Measurements from ENCODE around the gene SALL3. TPM values are rescaled to one million over a fixed set of nuclear protein-coding genes. Genes with fewer than 3 reads are reported as not detected.

Gene SALL3
- total RNA-seq, 3 donors from 2014 or later (not counting 1 experiment from before 2014, with no cell fraction given), result not detected

GRCh38 chr18:79026491-79026890, 46.9 kb downstream of the SALL3 start:
- intact Hi-C loops (cut with micrococcal nuclease), result no loop called here
- Mint-ChIP-seq H3K36me3 (no peaks in the 10 kb centered on the region), H3K9me3 (peaks cover 2 to 4% of the 10 kb centered on the region in 2 donors), H3K27ac (no peak overlapping the region), H3K27me3 (ENCODE audit: low read depth in 2 of 2) (peaks cover 5 to 14% of the 10 kb centered on the region in 2 donors), H3K4me1 (no peaks in the 10 kb centered on the region), H3K4me3 (no peak overlapping the region)
- Histone ChIP-seq H3K27me3 (ENCODE audit: control insufficient read depth, insufficient read depth, low read length) (no peaks in the 10 kb centered on the region), H3K4me3 (ENCODE audit: low read length) (no peak overlapping the region), H3K9me3 (ENCODE audit: control insufficient read depth, insufficient read depth, low read length) (no peaks in the 10 kb centered on the region), H3K36me3 (ENCODE audit: control insufficient read depth, insufficient read depth, low read length) (no peaks in the 10 kb centered on the region), H3K27ac (ENCODE audit: low read length) (no peak overlapping the region), H3K4me1 (ENCODE audit: control insufficient read depth, insufficient read depth, low read length) (no peaks in the 10 kb centered on the region)
- no peak for ATAC-seq
- TF ChIP-seq CTCF (IDR thresholded peaks at IDR 0.05), result no peak
- 43% methylated on average over 5 of the region's 5 CpGs for WGBS (ENCODE audit: insufficient coverage)
- no peak for DNase-seq

- Mint-ChIP-seq H3K4me3 (no peak overlapping the region), H3K9me3 (peaks cover 2 to 4% of the 10 kb centered on the region in 2 donors), H3K4me1 (no peaks in the 10 kb centered on the region), H3K27me3 (ENCODE audit: low read depth in 2 of 2) (peaks cover 5 to 14% of the 10 kb centered on the region in 2 donors), H3K27ac (no peak overlapping the region), H3K36me3 (no peaks in the 10 kb centered on the region)
- Histone ChIP-seq H3K27me3 (ENCODE audit: control insufficient read depth, insufficient read depth, low read length) (no peaks in the 10 kb centered on the region), H3K27ac (ENCODE audit: low read length) (no peak overlapping the region), H3K36me3 (ENCODE audit: control insufficient read depth, insufficient read depth, low read length) (no peaks in the 10 kb centered on the region), H3K9me3 (ENCODE audit: control insufficient read depth, insufficient read depth, low read length) (no peaks in the 10 kb centered on the region), H3K4me3 (ENCODE audit: low read length) (no peak overlapping the region), H3K4me1 (ENCODE audit: control insufficient read depth, insufficient read depth, low read length) (no peaks in the 10 kb centered on the region)
- intact Hi-C loops (cut with micrococcal nuclease), result no loop called here
- no peak for TF ChIP-seq CTCF (IDR thresholded peaks at IDR 0.05)
- WGBS (ENCODE audit: insufficient coverage), result 90% methylated on average over 8 of the region's 9 CpGs
- ATAC-seq, result no peak
- no peak for DNase-seq
These were observed 51.1 kb downstream of the SALL3 start for GRCh38 chr18:79030680-79031079.

- no peaks in the 10 kb centered on the region for H3K4me1 ChIP-seq (ENCODE audit: control insufficient read depth, insufficient read depth, low read length)
- H3K27me3 ChIP-seq (ENCODE audit: control insufficient read depth, insufficient read depth, low read length), result no peaks in the 10 kb centered on the region
- intact Hi-C loops (cut with micrococcal nuclease), result no loop called here
- no peak overlapping the region for H3K4me3 Mint-ChIP-seq
- peaks cover 8 to 11% of the 10 kb centered on the region in 2 donors for H3K27me3 Mint-ChIP-seq (ENCODE audit: low read depth in 2 of 2)
- H3K27ac Mint-ChIP-seq, result no peak overlapping the region
- H3K9me3 ChIP-seq (ENCODE audit: control insufficient read depth, insufficient read depth, low read length), result no peaks in the 10 kb centered on the region
- no peak overlapping the region for H3K27ac ChIP-seq (ENCODE audit: low read length)
- TF ChIP-seq CTCF (IDR thresholded peaks at IDR 0.05), result no peak
- H3K9me3 Mint-ChIP-seq, result no peaks in the 10 kb centered on the region
- no peak for DNase-seq
- no peak for ATAC-seq
- no peaks in the 10 kb centered on the region for H3K4me1 Mint-ChIP-seq
- H3K36me3 Mint-ChIP-seq, result no peaks in the 10 kb centered on the region
- no peak overlapping the region for H3K4me3 ChIP-seq (ENCODE audit: low read length)
- no peaks in the 10 kb centered on the region for H3K36me3 ChIP-seq (ENCODE audit: control insufficient read depth, insufficient read depth, low read length)
- WGBS (ENCODE audit: insufficient coverage), result 81% methylated on average over 3 of the region's 5 CpGs
These were observed 62.7 kb downstream of the SALL3 start for GRCh38 chr18:79042276-79042675.

GRCh38 chr18:79043288-79043687, 63.7 kb downstream of the SALL3 start:
- H3K27me3 ChIP-seq (ENCODE audit: control insufficient read depth, insufficient read depth, low read length), result no peaks in the 10 kb centered on the region
- no peak overlapping the region for H3K27ac ChIP-seq (ENCODE audit: low read length)
- no peak overlapping the region for H3K4me3 ChIP-seq (ENCODE audit: low read length)
- no peaks in the 10 kb centered on the region for H3K4me1 ChIP-seq (ENCODE audit: control insufficient read depth, insufficient read depth, low read length)
- Mint-ChIP-seq H3K27me3 (ENCODE audit: low read depth in 2 of 2) (peaks cover 8 to 11% of the 10 kb centered on the region in 2 donors), H3K9me3 (no peaks in the 10 kb centered on the region), H3K27ac (no peak overlapping the region), H3K36me3 (no peaks in the 10 kb centered on the region), H3K4me1 (no peaks in the 10 kb centered on the region), H3K4me3 (no peak overlapping the region)
- no peak for TF ChIP-seq CTCF (IDR thresholded peaks at IDR 0.05)
- no peaks in the 10 kb centered on the region for H3K9me3 ChIP-seq (ENCODE audit: control insufficient read depth, insufficient read depth, low read length)
- intact Hi-C loops (cut with micrococcal nuclease), result no loop called here
- ATAC-seq, result no peak
- DNase-seq, result no peak
- H3K36me3 ChIP-seq (ENCODE audit: control insufficient read depth, insufficient read depth, low read length), result no peaks in the 10 kb centered on the region
- no CpG with 5 or more reads among the region's 5 CpGs for WGBS (ENCODE audit: insufficient coverage)
